ENCODE results near the gene FHOD3. TPM values are rescaled to one million over a fixed set of nuclear protein-coding genes. Genes with fewer than 3 reads are reported as not detected.

The FHOD3 gene
- total RNA-seq, 1 experiment from 2014 or later, result 0.34 TPM

GRCh38 chr18:36580874-36581750 is 283.6 kb downstream of the FHOD3 start:
- no peaks in the 10 kb centered on the region for H3K27me3 ChIP-seq (replicated peaks; ENCODE audit: insufficient read depth, low read depth, low read length, poor library complexity)
- intact Hi-C loops (cut with micrococcal nuclease; ENCODE audit: unreplicated experiment), result no loop called here
- H3K27ac ChIP-seq (ENCODE audit: low read depth, low read length, poor library complexity, severe bottlenecking), result no peak overlapping the region
- ChIA-PET CTCF (no interaction called here), POLR2A (ENCODE audit: low non-redundant PET) (no interaction called here)
- no peaks in the 10 kb centered on the region for H3K36me3 ChIP-seq (ENCODE audit: insufficient read depth, low read length, poor library complexity, severe bottlenecking)
- H3K9me3 ChIP-seq (ENCODE audit: low read depth, low read length, poor library complexity, severe bottlenecking), result no peaks in the 10 kb centered on the region
- no TSS peak for BruUV-seq (replicated peaks)
- DNase-seq (ENCODE audit: low spot score), result no peak
- H3K4me3 ChIP-seq (ENCODE audit: low read depth, low read length, poor library complexity, severe bottlenecking), result no peak overlapping the region
- no peaks in the 10 kb centered on the region for H3K4me1 ChIP-seq (ENCODE audit: insufficient read depth, low read length, poor library complexity, severe bottlenecking)
- TF ChIP-seq CTCF (conservative IDR thresholded peaks at IDR 0.05; ENCODE audit: low read depth, low read length) (no peak), EZH2 (IDR thresholded peaks at IDR 0.05; ENCODE audit: borderline replicate concordance, low read depth, low read length, poor library complexity, severe bottlenecking) (no peak)

- no peak overlapping the region for H3K4me3 ChIP-seq (ENCODE audit: low read depth, low read length, poor library complexity, severe bottlenecking)
- no peaks in the 10 kb centered on the region for H3K36me3 ChIP-seq (ENCODE audit: insufficient read depth, low read length, poor library complexity, severe bottlenecking)
- no peak for TF ChIP-seq CTCF (conservative IDR thresholded peaks at IDR 0.05; ENCODE audit: low read depth, low read length)
- TF ChIP-seq EZH2 (IDR thresholded peaks at IDR 0.05; ENCODE audit: borderline replicate concordance, low read depth, low read length, poor library complexity, severe bottlenecking), result no peak
- H3K27me3 ChIP-seq (replicated peaks; ENCODE audit: insufficient read depth, low read depth, low read length, poor library complexity), result no peaks in the 10 kb centered on the region
- intact Hi-C loops (cut with micrococcal nuclease; ENCODE audit: unreplicated experiment), result no loop called here
- H3K4me1 ChIP-seq (ENCODE audit: insufficient read depth, low read length, poor library complexity, severe bottlenecking), result no peaks in the 10 kb centered on the region
- CTCF ChIA-PET, result no interaction called here
- DNase-seq (ENCODE audit: low spot score), result no peak
- no peaks in the 10 kb centered on the region for H3K9me3 ChIP-seq (ENCODE audit: low read depth, low read length, poor library complexity, severe bottlenecking)
- no peak overlapping the region for H3K27ac ChIP-seq (ENCODE audit: low read depth, low read length, poor library complexity, severe bottlenecking)
- POLR2A ChIA-PET (ENCODE audit: low non-redundant PET), result no interaction called here
- no TSS peak for BruUV-seq (replicated peaks)
Observed at GRCh38 chr18:36582988-36583745, 285.7 kb downstream of the FHOD3 start.

- H3K27me3 ChIP-seq (replicated peaks; ENCODE audit: insufficient read depth, low read depth, low read length, poor library complexity), result no peaks in the 10 kb centered on the region
- H3K9me3 ChIP-seq (ENCODE audit: low read depth, low read length, poor library complexity, severe bottlenecking), result no peaks in the 10 kb centered on the region
- no peak overlapping the region for H3K4me3 ChIP-seq (ENCODE audit: low read depth, low read length, poor library complexity, severe bottlenecking)
- H3K36me3 ChIP-seq (ENCODE audit: insufficient read depth, low read length, poor library complexity, severe bottlenecking), result no peaks in the 10 kb centered on the region
- ChIA-PET POLR2A (ENCODE audit: low non-redundant PET) (no interaction called here), CTCF (no interaction called here)
- BruUV-seq (replicated peaks), result no TSS peak
- intact Hi-C loops (cut with micrococcal nuclease; ENCODE audit: unreplicated experiment), result no loop called here
- no peak overlapping the region for H3K27ac ChIP-seq (ENCODE audit: low read depth, low read length, poor library complexity, severe bottlenecking)
- no peak for TF ChIP-seq CTCF (conservative IDR thresholded peaks at IDR 0.05; ENCODE audit: low read depth, low read length)
- no peak for TF ChIP-seq EZH2 (IDR thresholded peaks at IDR 0.05; ENCODE audit: borderline replicate concordance, low read depth, low read length, poor library complexity, severe bottlenecking)
- H3K4me1 ChIP-seq (ENCODE audit: insufficient read depth, low read length, poor library complexity, severe bottlenecking), result no peaks in the 10 kb centered on the region
- no peak for DNase-seq (ENCODE audit: low spot score)
Observed at GRCh38 chr18:36589857-36590543, 292.5 kb downstream of the FHOD3 start.

Measured in A673 (cell line).